CD4-positive, alpha-beta T cell treated with Interleukin-17A for 4 hours (primary cell): ENCODE measurements around the gene PHC3.
"Not testable (repeated sequence)": the region's sequence is repeated elsewhere in the genome, so short reads cannot be mapped to it uniquely, and the experiment has no call there.

Experiments used
- DNase-seq: peaks from one replicate; pipeline ENCODE4 v3.0.0-alpha.2; 2020; ENCODE audit warnings: mixed read lengths

PHC3 gene, protein sequence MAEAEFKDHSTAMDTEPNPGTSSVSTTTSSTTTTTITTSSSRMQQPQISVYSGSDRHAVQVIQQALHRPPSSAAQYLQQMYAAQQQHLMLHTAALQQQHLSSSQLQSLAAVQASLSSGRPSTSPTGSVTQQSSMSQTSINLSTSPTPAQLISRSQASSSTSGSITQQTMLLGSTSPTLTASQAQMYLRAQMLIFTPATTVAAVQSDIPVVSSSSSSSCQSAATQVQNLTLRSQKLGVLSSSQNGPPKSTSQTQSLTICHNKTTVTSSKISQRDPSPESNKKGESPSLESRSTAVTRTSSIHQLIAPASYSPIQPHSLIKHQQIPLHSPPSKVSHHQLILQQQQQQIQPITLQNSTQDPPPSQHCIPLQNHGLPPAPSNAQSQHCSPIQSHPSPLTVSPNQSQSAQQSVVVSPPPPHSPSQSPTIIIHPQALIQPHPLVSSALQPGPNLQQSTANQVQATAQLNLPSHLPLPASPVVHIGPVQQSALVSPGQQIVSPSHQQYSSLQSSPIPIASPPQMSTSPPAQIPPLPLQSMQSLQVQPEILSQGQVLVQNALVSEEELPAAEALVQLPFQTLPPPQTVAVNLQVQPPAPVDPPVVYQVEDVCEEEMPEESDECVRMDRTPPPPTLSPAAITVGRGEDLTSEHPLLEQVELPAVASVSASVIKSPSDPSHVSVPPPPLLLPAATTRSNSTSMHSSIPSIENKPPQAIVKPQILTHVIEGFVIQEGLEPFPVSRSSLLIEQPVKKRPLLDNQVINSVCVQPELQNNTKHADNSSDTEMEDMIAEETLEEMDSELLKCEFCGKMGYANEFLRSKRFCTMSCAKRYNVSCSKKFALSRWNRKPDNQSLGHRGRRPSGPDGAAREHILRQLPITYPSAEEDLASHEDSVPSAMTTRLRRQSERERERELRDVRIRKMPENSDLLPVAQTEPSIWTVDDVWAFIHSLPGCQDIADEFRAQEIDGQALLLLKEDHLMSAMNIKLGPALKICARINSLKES

DNA sequence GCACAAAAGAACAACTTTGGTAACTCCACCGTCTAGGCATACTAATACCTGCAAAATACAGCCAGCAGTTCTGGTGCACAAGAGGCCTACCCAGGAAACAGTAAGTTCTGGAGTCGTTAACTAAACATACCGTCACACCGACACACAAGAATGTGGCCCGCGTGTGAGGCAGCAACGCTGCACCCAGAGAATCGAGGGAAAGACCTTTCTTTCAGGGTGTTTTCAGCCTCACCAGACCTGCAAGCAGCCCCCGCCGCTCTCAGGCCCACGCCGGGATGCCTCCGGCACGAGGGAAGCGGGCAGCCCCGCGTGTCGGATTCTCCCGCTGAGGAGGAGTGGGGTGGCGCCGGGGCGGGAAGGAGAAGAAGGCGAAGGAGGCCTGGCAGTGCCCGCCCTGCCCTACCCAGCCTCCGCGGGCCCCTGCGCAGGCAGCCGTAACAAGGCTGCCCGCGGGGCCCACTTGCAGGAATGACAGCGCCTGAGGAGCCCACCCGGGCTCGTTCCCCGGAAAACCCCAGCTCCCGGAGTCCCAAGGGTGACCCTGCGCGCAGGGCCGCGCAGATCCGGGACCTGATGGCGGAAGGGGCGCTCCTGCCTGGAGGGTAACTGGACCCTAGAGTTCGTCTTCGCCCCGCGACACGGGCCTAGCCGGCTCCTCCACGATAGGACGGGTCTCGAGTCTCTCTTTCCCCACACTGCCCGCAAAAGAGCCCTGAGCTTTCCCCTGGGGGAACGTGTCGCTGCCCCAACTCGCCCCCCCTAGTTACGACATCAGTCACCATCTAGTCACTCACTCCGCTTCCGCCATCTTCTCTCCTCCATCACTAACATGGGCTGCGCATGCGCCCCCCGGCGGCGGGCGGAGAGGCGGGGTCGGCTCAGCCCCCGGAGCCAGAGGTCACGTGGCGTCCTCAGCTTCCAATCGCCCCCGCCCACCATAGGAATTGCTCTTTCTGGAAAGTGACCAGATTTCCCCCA lies at the start of gene PHC3:
Gene PHC3 (minus strand): TSS at position 826 of the 978 bp plus-strand sequence. CDS start 18 bp downstream, at position 808.
- DNase-seq: peak; percentile 94

DNA sequence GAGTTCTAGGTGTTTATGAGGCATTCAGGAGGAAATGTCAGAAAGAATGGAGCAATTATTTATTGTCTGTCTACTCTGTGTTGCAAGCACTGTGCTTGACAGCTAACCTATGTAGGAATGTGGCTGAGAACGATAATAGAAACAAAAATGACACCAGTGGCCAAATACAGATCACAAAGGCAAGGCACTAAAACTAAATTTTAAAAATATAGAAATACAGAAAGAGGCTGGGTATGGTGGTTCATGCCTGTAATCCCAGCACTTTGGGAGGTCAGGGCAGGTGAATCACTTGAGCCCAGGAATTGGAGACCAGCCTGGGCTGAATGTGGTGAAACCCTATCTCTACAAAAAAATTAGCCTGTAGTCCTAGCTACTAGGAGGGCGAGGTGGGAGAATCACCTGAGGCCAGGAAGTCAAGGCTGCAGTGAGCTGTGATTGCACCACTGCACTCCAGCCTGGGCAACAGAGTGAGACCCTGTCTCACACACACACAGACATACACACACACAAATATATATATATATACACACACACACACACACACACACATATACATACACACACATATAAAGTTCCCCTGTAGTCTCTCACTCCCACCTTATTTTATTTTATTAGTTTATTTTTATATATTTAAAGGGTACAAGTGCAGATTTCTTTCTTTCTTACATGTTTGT lies 46.7 kb upstream of the PHC3 start:
- no peak for DNase-seq

DNA sequence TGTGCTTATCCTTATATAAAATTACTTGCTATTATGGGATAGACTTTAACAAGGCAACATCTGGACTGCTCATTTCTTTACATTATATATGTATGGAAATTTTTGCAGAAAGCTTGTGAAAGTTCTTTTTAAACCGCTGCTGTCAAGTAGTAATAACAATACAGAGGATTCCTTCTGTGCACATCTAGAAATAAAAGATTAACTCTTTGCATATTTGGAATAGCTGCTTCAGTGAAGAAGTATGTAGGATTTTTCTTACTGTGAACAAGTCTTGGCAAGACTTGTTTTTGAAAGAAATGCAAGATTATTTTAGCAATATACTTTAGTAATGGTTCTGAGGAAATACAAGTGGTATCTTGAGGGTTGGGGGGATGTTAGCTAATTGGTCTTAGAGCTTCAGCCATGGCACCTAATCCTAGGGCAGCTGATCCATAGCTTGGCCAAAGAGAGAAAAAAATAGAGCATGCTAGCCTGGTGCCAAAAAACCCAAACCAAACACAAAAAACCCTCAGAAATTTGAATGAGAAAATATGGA lies 45.0 kb upstream of the PHC3 start:
- no peak for DNase-seq

DNA sequence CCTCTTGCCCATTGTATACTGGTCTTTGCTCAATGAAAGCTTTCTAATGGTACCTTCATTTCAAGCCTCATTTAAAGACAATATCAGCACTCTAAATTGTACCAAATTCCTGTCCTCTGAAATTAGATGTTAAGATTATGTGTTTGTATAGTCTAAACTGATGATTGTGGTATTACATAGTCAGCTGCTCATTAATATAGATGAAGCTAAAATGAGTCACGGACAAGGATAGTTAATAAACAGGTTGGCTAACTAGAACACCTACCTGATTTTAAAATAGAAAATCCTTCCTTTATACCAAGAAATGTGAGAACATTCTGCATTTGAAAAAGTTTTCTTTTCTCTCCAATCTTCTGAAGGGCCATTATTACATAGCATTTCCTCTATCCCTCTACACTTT lies 43.6 kb upstream of the PHC3 start:
- no peak for DNase-seq

DNA sequence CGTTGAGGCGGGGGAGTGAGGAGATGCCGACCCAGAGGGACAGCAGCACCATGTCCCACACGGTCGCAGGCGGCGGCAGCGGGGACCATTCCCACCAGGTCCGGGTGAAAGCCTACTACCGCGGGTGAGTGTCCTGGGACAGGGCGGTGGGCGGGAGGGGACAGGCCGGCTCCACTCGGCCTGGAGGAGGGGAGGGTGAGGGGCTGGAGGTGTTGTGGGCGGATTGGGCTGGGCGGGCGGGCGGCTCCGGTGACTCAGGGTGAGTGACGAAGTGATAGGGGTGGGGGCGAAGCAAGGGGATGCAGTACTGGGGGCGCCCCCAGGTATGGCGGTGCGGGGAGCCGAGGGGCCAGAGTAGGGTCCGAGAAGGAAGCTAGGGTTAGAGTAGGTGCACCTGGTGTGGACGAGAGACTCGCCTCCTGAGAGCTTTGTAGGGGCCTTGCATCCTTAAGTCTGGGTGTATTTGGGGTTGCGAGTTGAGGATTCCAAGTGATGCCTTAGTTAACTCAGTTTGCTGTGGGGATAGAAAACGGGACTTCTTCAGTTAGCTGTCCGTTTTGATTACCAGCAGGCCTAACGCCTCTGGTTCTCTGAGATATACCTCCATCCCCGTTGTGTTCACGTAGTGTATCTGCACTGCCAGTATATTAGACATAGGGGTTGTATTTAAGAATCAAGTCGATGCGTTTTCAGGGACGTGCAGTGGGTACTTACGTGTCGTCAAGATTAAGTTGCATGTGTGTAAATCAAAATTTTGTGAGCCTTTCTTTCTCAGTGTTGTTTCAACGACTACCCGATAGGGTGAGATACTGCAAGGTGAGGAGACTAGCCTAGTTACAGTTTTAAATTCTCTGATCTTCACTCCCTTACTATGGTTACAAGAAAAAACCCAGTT lies 41.4 kb upstream of the PHC3 start:
- DNase-seq: peak; percentile 68

DNA sequence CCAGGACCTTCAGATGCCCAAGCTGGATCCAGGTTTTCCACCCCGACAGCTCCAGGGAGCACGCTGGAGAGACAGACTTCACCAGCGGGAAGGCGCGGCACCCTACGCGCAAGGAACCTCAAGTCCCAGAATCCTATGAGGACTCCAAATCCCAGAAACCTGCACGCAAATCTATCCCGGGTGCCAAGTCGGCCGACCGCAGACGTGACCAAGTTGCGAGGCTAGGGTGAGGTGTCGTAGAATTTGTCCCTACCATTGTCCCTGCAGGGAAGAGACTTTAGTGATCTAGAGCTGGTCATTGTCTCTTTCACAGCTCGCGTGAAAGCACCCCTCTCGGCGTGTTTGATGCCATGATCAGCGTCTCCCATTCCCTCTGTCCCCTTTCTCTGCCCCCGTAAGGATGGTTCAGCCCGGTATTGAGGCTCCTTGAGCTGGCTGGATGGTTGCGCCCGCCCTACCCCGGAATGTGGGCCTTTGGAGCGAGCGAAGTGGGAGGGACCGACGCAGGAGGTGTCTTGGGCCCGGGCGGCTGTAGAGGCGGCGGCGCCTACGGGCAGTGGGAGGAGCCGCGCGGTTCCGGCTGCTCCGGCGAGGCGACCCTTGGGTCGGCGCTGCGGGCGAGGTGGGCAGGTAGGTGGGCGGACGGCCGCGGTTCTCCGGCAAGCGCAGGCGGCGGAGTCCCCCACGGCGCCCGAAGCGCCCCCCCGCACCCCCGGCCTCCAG lies 40.6 kb upstream of the PHC3 start, which contains the start of gene PRKCI:
Gene PRKCI (plus strand): TSS at position 501 of the 723 bp plus-strand sequence. CDS start 246 bp downstream, outside the sequence.
- DNase-seq: peak; percentile 94

DNA sequence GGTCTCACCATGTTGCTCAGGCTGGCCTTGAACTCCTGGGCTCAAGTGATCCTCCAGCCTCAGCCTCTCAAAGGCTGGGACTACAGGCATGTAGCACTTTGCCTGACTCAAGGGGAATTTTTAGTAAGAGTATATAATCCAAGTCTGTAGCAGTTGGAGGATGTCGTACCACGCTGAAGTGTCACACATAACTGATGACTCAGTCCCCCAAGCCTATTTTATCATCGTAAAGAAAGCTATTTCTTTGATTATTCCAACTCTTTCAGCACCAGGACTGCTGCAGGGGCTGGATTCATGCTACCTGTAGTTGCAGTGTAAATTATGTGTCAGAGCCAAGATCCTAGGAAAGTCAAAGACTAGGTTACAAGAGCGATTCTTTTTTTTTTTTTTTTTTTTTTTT lies 39.3 kb upstream of the PHC3 start:
- DNase-seq: no peak

DNA sequence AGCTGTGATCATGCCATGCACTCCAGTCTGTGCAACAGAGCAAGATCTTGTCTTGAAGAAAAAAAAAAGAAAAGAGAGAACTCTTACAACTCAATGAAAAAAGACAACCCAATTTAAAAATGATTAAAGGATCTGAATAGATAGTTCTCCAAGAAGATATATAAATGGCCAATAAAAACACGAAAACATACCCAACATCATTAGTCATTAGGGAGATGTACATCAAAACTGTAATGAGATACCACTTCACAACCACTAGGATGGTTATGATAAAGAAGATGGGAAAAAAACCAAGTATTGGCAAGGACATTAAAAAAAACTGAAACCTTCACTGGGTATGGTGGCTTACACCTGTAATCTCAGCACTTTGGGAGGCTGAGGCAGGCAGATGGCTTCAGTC lies 38.3 kb upstream of the PHC3 start:
- no peak for DNase-seq

DNA sequence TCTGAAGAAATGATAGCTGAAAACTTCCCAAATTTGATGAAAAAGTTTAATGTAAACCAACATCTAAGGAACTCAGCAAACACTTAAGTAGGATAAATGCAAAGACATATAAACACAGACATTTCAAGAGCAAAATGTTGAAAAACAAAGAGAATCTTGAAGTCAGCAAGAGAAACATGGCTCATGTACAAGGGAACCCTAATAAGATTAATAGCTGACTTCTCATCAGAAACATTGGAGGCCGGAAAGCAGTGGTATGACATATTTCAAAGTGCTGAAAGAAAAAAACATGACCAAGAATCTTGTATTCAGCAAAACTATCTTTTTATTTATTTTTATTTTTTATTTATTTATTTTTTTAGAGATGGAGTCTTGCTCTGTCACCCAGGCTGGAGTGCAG lies 30.1 kb upstream of the PHC3 start:
- no peak for DNase-seq

DNA sequence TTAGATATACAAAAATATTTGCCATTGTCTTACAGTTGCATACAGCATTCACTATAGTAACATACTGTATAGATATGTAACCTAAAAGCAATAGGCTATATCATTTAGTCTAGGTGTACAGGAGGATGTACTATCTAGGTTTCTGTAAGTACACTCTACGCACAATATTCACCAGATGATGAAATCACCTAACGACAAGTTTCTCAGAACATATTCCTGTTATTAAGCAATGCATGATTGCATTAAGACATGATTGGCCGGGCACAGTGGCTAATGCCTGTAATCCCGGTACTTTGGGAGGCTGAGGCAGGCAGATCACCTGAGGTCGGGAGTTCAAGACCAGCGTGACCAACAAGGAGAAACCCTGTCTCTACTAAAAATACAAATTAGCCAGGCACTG lies 26.2 kb upstream of the PHC3 start:
- no peak for DNase-seq

DNA sequence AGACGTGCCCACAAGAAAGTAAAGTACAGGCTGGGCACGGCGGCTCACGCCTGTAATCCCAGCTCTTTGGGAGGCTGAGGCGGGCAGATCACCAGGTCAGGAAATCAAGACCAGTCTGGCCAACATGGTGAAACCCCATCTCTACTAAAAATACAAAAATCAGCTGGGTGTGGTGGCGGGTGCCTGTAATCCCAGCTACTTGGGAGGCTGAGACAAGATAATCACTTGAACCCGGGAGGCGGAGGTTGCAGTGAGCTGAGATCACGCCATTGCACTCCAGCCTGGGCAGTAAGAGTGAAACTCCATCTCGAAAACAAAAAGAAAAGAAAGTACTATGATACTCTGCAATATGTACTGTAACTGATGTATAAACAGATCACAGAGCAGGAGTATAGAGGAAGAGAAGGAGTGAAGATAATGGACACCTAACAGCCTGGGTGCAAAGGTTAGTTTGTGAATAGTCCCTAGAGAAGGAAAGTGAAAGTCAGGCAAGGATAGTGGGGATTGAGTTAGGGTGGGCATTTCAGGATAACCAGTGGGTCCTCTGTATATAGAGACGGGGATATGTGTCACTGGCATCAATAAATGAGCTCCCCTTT lies 24.7 kb upstream of the PHC3 start:
- DNase-seq: not testable (repeated sequence)

DNA sequence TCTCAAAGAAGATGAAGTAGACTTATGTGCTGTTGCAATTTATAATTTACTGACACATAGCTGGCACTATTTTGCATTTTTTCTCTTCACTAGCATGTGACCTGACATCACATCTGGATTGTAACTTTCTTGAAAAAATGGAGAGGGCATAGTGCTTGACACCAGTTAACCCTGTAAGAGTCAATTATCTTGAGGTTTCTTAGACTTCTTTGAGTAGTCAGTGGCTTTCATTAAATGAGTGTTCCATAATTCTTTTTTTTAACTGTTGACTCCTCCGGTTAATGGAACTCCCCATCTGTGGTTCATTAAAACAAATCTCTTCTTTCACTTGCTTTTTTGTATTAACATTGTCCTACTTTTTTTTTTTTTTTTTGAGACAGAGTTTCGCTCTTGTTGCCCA lies 23.8 kb upstream of the PHC3 start:
- no peak for DNase-seq

DNA sequence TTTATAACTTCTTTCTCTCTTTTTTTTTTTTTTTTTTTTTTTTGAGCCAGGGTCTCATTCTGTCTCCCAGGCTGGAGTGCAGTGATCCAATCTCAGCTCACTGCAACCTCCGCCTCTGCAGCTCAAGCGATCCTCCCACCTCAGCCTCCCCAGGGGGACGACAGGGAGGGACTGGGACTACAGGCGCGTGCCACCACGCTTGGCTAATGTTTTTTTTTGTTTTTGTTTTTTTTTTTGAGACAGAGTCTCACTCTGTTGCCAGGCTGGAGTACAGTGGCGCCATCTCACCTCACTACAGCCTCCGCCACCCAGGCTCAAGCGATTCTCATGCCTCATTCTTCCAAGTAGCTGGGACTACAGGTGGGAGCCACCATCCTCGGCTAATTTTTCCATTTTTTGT lies 23.0 kb upstream of the PHC3 start:
- no peak for DNase-seq

DNA sequence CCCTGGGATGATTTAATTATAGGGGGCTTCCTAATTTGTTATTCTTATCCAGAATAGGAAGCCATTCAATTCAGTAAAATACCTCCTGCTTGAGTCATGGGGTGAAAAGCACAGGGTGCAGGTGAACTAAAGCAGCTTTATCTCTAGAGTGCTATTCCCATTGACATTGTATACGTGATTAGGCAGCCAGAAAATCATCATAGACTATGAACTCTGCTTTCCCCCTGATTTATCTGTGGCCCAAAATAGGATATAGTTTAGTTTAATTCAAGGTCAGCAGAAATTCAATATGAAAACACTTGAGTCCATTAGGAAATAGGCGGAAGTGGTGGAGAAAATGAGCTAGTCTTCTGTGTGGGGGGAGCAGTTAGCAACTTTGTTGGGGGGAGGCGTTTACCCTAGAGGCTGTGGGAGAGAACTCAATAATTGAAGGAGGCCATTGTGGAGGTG lies 22.5 kb upstream of the PHC3 start:
- no peak for DNase-seq

DNA sequence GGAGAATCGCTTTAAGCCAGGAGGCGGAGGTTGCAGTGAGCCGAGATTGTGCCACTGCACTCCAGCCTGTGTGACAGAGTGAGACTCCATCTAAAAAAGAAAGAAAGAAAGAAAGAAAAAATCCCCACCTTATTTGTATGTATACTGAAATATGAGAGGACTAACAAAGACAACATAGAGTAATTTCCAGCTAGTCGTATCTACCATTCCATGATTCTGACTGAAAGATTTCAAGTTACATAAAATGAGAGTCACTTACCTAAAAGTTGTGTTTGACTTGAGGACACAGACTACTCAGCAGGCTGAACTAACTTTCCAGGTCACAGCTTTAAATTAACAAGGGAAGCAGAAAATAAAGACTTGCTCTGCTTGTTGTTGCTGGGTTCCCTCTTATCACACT lies 21.9 kb upstream of the PHC3 start:
- no peak for DNase-seq

DNA sequence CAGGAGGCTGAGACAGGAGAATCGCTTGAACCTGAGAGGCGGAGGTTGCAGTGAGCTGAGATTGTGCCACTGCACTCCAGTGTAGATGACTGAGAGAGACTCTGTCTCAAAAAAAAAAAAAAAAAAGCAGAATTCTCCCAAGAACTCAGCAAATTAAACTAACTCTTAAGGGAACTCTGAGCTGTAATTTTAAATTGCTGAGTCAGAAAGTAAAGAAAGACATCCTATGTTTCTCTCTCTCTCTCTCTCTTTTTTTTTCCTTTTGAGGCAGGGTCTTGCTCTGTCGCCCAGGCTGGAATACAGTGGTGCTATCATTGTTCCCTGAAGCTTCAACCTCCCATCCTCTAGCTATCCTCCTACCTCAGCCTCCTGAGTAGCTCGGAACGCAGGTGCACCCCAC lies 20.0 kb upstream of the PHC3 start:
- no peak for DNase-seq

DNA sequence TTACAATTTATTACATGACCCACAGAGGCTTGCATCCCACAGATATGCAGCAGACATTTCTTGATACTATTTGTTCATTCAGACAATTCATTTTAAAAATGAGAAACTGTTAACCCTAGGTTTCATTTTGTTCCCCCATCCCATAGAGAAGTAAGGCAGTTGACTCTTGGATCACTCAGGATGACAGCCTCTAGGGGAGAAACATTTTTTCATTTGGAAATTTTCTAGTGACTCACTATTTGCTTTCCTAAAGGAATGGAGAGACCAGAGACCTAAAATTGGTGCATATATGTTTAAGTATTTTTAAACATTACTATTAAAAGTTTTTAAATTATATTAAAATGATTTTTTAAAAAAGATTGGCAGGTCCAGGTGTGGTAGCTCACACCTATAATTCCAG lies 19.5 kb upstream of the PHC3 start:
- no peak for DNase-seq

DNA sequence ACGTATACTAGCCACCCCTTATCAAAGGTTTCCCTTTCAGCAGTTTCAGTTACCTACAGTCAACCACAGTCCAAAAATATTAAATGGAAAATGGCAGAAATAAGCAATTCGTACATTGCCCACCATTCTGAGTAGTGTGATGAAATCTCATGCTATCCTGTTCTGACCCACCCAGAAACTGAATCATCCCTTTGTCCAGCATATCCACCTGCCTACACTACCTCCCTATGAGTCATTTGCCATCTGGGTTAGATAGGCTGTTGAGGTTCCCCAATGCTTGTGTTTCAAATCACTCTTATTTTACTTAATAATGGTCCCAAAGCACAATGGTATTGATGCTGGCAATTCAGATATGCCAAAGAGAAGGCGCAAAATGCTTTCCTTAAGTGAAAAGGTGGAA lies 15.3 kb upstream of the PHC3 start:
- no peak for DNase-seq

DNA sequence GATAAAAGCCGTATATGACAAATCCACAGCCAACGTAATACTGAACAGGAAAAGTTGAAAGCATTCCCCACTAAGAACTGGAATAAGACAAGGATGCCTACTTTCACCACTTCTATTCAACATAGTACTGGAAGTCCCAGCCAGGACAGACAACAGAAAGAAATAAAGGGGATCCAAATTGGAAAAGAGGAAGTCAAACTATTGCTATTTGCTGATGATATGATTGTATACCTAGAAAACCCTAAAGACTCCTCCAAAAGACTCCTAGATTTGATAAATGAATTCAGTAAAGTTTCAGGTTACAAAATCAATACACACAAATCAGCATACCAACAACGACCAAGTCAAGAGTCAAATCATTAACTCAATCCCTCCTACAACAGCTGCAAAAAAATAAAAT lies 14.2 kb upstream of the PHC3 start:
- DNase-seq: not testable (repeated sequence)
